Dendritic cell treated with granulocyte-macrophage colony-stimulating factor and Interleukin-4, amounts not matched to agents 40 ng/mL and 50 ng/mL, for 4 days (primary cell): ENCODE measurements around the gene RIT2.

ENCODE experiments used
- H3K27ac Mint-ChIP-seq: one replicate; pipeline ENCODE4 v1.8.0; 2022; ENCODE audit warnings: mild to moderate bottlenecking, mixed read lengths
- H3K27me3 Mint-ChIP-seq: one replicate; pipeline ENCODE4 v1.8.0; 2022; ENCODE audit warnings: mild to moderate bottlenecking, mixed read lengths
- H3K36me3 Mint-ChIP-seq: one replicate; pipeline ENCODE4 v1.8.0; 2022; ENCODE audit warnings: low read depth, mixed read lengths
- H3K4me1 Mint-ChIP-seq: one replicate; pipeline ENCODE4 v1.8.0; 2022; ENCODE audit warnings: low read depth, mixed read lengths
- H3K4me3 Mint-ChIP-seq: one replicate; pipeline ENCODE4 v1.8.0; 2022; ENCODE audit warnings: mild to moderate bottlenecking, moderate library complexity, mixed read lengths
- H3K9me3 Mint-ChIP-seq: one replicate; pipeline ENCODE4 v1.8.0; 2022; ENCODE audit warnings: mixed read lengths
- intact Hi-C: fragments of 100-400 bp; cut with micrococcal nuclease; formaldehyde crosslinking; loops from one replicate; pipeline ENCODE4 v1.15.0; 2022

Gene RIT2

GRCh38 chr18:43115076-43115921 lies at the start of gene RIT2:
RIT2 (minus strand) TSS chr18:43115685.
- no peak within 1 kb of the TSS for H3K4me3 Mint-ChIP-seq
- intact Hi-C loops: no loop called here
- H3K9me3 Mint-ChIP-seq: no peaks in the 10 kb centered on the region
- H3K27me3 Mint-ChIP-seq: no peaks in the 10 kb centered on the region
- no peak within 1 kb of the TSS for H3K27ac Mint-ChIP-seq
- no peaks in the 10 kb centered on the region for H3K4me1 Mint-ChIP-seq
- no peaks in the 10 kb centered on the region for H3K36me3 Mint-ChIP-seq

- Mint-ChIP-seq H3K9me3 (peaks cover 5% of the 10 kb centered on the region), H3K27me3 (no peaks in the 10 kb centered on the region), H3K27ac (no peak overlapping the region), H3K4me3 (no peak overlapping the region), H3K4me1 (no peaks in the 10 kb centered on the region), H3K36me3 (no peaks in the 10 kb centered on the region)
- intact Hi-C loops: no loop called here
These were observed 46.0 kb upstream of the RIT2 start for GRCh38 chr18:43161528-43161927.

GRCh38 chr18:43160509-43160908 lies 45.0 kb upstream of the RIT2 start:
- Mint-ChIP-seq H3K27ac (no peak overlapping the region), H3K9me3 (no peaks in the 10 kb centered on the region), H3K36me3 (no peaks in the 10 kb centered on the region), H3K27me3 (no peaks in the 10 kb centered on the region), H3K4me3 (no peak overlapping the region), H3K4me1 (no peaks in the 10 kb centered on the region)
- intact Hi-C loops: no loop called here

- H3K36me3 Mint-ChIP-seq: no peaks in the 10 kb centered on the region
- no peaks in the 10 kb centered on the region for H3K27me3 Mint-ChIP-seq
- intact Hi-C loops: no loop called here
- no peak overlapping the region for H3K27ac Mint-ChIP-seq
- no peaks in the 10 kb centered on the region for H3K9me3 Mint-ChIP-seq
- no peaks in the 10 kb centered on the region for H3K4me1 Mint-ChIP-seq
- H3K4me3 Mint-ChIP-seq: no peak overlapping the region
These were observed 44.4 kb upstream of the RIT2 start for GRCh38 chr18:43159926-43160325.

- no peaks in the 10 kb centered on the region for H3K9me3 Mint-ChIP-seq
- H3K4me1 Mint-ChIP-seq: no peaks in the 10 kb centered on the region
- H3K27me3 Mint-ChIP-seq: no peaks in the 10 kb centered on the region
- no peak overlapping the region for H3K4me3 Mint-ChIP-seq
- intact Hi-C loops: no loop called here
- no peak overlapping the region for H3K27ac Mint-ChIP-seq
- no peaks in the 10 kb centered on the region for H3K36me3 Mint-ChIP-seq
These were observed 43.7 kb upstream of the RIT2 start for GRCh38 chr18:43159086-43159770.

- no peaks in the 10 kb centered on the region for H3K27me3 Mint-ChIP-seq
- no peaks in the 10 kb centered on the region for H3K9me3 Mint-ChIP-seq
- intact Hi-C loops: no loop called here
- H3K36me3 Mint-ChIP-seq: no peaks in the 10 kb centered on the region
- no peak overlapping the region for H3K4me3 Mint-ChIP-seq
- H3K27ac Mint-ChIP-seq: no peak overlapping the region
- no peaks in the 10 kb centered on the region for H3K4me1 Mint-ChIP-seq
These were observed 42.9 kb upstream of the RIT2 start for GRCh38 chr18:43158381-43158780.

GRCh38 chr18:43155842-43156241 lies 40.4 kb upstream of the RIT2 start:
- intact Hi-C loops: no loop called here
- no peaks in the 10 kb centered on the region for H3K4me1 Mint-ChIP-seq
- no peaks in the 10 kb centered on the region for H3K9me3 Mint-ChIP-seq
- no peak overlapping the region for H3K27ac Mint-ChIP-seq
- no peaks in the 10 kb centered on the region for H3K36me3 Mint-ChIP-seq
- no peaks in the 10 kb centered on the region for H3K27me3 Mint-ChIP-seq
- no peak overlapping the region for H3K4me3 Mint-ChIP-seq

- Mint-ChIP-seq H3K4me3 (no peak overlapping the region), H3K9me3 (no peaks in the 10 kb centered on the region), H3K36me3 (no peaks in the 10 kb centered on the region), H3K4me1 (no peaks in the 10 kb centered on the region), H3K27me3 (no peaks in the 10 kb centered on the region), H3K27ac (no peak overlapping the region)
- intact Hi-C loops: no loop called here
These were observed 32.7 kb upstream of the RIT2 start for GRCh38 chr18:43148231-43148630.

- intact Hi-C loops: no loop called here
- Mint-ChIP-seq H3K27ac (no peak overlapping the region), H3K9me3 (peaks cover 13% of the 10 kb centered on the region), H3K27me3 (no peaks in the 10 kb centered on the region), H3K4me1 (no peaks in the 10 kb centered on the region), H3K4me3 (no peak overlapping the region), H3K36me3 (no peaks in the 10 kb centered on the region)
These were observed 25.7 kb upstream of the RIT2 start for GRCh38 chr18:43141208-43141607.

GRCh38 chr18:43139288-43139946 lies 23.9 kb upstream of the RIT2 start:
- Mint-ChIP-seq H3K27me3 (no peaks in the 10 kb centered on the region), H3K27ac (no peak overlapping the region)
- intact Hi-C loops: no loop called here

GRCh38 chr18:43134876-43135275 lies 19.4 kb upstream of the RIT2 start:
- Mint-ChIP-seq H3K27ac (no peak overlapping the region), H3K27me3 (no peaks in the 10 kb centered on the region), H3K9me3 (peaks cover 3% of the 10 kb centered on the region), H3K4me3 (no peak overlapping the region), H3K4me1 (no peaks in the 10 kb centered on the region), H3K36me3 (no peaks in the 10 kb centered on the region)
- intact Hi-C loops: no loop called here

More at GRCh38 chr18:43139288-43139946, 23.9 kb upstream of the RIT2 start:
- Mint-ChIP-seq H3K4me1 (no peaks in the 10 kb centered on the region), H3K36me3 (no peaks in the 10 kb centered on the region), H3K9me3 (peaks cover 13% of the 10 kb centered on the region), H3K4me3 (no peak overlapping the region)

GRCh38 chr18:43130716-43131260 lies 15.3 kb upstream of the RIT2 start:
- Mint-ChIP-seq H3K27me3 (no peaks in the 10 kb centered on the region), H3K27ac (no peak overlapping the region), H3K36me3 (no peaks in the 10 kb centered on the region), H3K4me1 (no peaks in the 10 kb centered on the region), H3K9me3 (no peaks in the 10 kb centered on the region), H3K4me3 (no peak overlapping the region)
- intact Hi-C loops: no loop called here

GRCh38 chr18:43129946-43130524 lies 14.6 kb upstream of the RIT2 start:
- Mint-ChIP-seq H3K36me3 (no peaks in the 10 kb centered on the region), H3K27ac (no peak overlapping the region), H3K4me1 (no peaks in the 10 kb centered on the region), H3K9me3 (no peaks in the 10 kb centered on the region), H3K27me3 (no peaks in the 10 kb centered on the region), H3K4me3 (no peak overlapping the region)
- intact Hi-C loops: no loop called here

GRCh38 chr18:43125471-43125870 lies 10.0 kb upstream of the RIT2 start:
- intact Hi-C loops: no loop called here
- Mint-ChIP-seq H3K4me1 (no peaks in the 10 kb centered on the region), H3K27ac (no peak overlapping the region), H3K27me3 (no peaks in the 10 kb centered on the region), H3K4me3 (no peak overlapping the region), H3K36me3 (no peaks in the 10 kb centered on the region), H3K9me3 (no peaks in the 10 kb centered on the region)
